Left renal cortex interstitium (tissue), 4 donors: ENCODE measurements around the gene RRAD. TPM values are rescaled to one million over a fixed set of nuclear protein-coding genes. Genes with fewer than 3 reads are reported as not detected.
"Not testable (repeated sequence)": the region's sequence is repeated elsewhere in the genome, so short reads cannot be mapped to it uniquely, and the experiment has no call there.

ENCODE experiments used
- DNase-seq, 4 donors: peaks; one replicate each; pipeline ENCODE4 v3.0.0-alpha.2; 2013; ENCODE audit warnings: low read depth in 4 of 4, low spot score in 2 of 4, missing footprints in 1 of 4
- polyA plus RNA-seq, 4 donors: library from polyadenylated mRNA; unstranded; fragments of 120-200 nt; gene quantifications; one replicate each; pipeline ENCODE4 v1.2.1, GENCODE V29; 2013; ENCODE audit not compliant: insufficient read length in 4 of 4

Gene RRAD, protein sequence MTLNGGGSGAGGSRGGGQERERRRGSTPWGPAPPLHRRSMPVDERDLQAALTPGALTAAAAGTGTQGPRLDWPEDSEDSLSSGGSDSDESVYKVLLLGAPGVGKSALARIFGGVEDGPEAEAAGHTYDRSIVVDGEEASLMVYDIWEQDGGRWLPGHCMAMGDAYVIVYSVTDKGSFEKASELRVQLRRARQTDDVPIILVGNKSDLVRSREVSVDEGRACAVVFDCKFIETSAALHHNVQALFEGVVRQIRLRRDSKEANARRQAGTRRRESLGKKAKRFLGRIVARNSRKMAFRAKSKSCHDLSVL
- 1 to 10 TPM; 2.6 to 4.1 (median 3.5) TPM for polyA plus RNA-seq

DNA sequence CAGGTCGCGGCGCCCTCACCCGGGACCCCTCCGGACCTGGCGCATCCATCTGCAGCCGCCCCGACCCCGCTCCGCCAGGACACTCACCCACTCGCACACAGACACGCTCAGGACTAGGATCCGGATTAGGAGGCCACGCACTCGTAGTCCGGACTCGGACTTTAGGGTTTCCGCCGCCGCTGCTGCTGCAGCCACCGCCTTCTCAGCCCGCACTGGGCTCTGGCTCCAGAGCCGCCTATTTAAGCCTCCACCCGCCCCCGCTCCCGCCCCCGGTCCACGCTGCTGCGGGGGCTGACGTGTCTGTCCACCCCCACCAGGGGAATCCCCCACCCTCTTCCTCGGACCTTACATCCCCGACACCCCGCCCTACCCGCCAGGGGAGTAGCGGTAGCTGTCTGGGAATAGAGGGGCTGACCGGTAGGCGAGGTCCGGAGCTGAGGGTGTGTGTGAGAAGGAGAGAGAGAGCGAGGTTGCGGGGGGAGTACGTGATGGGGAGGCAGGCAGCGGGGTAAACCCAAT, at the start of gene RRAD:
Gene RRAD, minus strand, starts transcription at position 214 of the 519 bp plus-strand sequence. CDS start 356 bp downstream, outside the sequence.
- DNase-seq, result no peak

DNA sequence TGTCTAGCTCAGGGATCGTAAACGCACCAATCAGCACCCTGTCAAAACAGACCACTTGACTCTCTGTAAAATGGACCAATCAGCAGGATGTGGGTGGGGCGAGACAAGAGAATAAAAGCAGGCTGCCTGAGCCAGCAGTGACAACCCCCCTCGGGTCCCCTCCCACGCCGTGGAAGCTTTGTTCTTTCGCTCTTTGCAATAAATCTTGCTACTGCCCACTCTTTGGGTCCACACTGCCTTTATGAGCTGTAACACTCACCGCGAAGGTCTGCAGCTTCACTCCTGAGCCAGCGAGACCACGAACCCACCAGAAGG, 49.6 kb upstream of the RRAD start:
- DNase-seq, result not testable (repeated sequence)

DNA sequence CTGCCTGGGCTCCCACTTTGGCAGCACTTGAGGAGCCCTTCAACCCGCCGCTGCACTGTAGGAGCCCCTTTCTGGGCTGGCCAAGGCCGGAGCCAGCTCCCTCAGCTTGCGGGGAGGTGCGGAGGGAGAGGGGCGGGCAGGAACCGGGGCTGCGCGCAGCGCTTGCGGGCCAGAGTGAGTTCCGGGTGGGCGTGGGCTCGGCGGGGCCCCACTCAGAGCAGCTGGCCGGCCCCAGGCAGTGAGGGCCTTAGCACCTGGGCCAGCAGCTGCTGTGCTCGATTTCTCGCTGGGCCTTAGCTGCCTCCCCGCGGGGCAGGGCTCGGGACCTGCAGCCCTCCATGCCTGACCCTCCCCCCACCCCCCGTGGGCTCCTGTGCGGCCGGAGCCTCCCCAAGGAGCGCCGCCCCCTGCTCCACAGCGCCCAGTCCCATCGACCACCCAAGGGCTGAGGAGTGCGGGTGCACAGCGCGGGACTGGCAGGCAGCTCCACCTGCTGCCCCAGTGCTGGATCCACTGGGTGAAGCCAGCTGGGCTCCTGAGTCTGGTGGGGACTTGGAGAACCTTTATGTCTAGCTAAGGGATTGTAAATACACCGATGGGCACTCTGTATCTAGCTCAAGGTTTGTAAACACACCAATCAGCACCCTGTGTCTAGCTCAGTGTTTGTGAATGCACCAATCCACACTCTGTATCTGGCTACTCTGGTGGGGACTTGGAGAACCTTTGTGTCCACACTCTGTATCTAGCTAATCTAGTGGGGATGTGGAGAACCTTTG, 49.0 kb upstream of the RRAD start:
- DNase-seq, result not testable (repeated sequence)

DNA sequence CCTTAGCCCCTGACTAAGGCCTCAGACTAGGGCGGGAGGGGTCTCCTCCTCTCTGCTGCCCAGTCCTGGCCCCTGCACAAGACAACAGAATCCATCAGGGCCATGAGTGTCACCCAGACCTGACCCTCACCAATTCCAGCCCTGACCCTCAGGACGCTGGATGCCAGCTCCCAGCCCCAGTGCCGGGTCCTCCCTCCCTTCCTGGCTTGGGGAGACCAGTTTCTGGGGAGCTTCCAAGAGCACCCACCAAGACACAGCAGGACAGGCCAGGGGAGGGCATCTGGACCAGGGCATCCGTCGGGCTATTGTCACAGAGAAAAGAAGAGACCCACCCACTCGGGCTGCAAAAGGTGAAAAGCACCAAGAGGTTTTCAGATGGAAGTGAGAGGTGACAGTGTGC, 48.4 kb upstream of the RRAD start:
- DNase-seq, result no peak

DNA sequence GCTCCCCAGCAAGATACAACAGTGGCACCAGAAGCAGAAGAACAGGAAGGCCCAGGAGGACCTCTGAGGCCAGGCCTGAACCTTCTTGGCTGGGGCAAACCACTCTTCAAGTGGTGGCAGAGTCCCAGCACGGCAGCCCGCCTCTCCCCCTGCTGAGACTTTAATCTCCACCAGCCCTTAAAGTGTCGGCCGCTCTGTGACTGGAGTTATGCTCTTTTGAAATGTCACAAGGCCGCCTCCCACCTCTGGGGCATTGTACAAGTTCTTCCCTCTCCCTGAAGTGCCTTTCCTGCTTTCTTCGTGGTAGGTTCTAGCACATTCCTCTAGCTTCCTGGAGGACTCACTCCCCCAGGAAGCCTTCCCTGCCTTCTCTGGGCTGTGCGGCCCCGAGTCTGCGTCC, 47.6 kb upstream of the RRAD start:
- DNase-seq, result no peak

DNA sequence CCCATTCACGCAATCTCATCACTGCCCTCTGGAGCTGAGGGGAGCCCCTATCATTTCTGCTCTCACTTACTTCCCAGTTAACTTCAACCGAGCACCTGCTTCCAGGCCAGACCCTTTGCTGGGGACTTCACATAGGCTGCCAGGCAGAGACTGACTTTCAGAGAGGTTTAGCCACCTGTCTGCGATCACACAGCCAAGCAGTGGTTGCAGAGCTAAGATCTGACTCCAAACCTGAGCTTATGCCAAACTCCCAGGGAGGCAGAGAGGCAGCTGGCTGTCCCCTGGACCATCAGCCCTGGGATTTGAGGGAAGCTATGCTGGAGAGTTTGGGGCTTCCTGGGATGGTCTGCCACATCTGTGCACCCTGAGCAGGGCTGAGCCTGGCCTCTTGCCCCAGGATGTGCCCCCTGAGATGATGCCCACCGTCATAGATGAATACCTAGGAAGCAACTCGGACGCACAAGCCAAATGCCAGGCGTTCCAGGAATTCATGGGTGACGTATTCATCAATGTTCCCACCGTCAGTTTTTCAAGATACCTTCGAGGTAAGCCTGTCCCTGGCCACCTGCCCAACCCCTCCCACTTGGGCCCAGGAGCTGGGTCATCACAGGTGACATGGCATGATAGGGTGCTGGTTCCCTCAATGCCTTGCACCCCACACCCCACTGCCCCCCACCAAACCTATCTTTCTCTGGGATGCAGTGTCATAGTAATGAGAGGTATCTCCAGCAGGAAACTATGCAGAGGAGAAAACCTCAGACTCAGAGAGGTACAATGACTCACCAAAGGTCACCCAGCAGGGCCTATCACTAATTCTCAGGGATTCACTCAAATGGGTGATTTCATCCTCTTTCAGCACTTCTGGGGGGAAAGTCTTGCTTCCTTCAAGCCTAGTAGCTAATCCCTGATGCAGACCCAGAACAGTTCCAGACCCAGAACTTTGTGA, 45.7 kb upstream of the RRAD start:
- DNase-seq, result no peak

DNA sequence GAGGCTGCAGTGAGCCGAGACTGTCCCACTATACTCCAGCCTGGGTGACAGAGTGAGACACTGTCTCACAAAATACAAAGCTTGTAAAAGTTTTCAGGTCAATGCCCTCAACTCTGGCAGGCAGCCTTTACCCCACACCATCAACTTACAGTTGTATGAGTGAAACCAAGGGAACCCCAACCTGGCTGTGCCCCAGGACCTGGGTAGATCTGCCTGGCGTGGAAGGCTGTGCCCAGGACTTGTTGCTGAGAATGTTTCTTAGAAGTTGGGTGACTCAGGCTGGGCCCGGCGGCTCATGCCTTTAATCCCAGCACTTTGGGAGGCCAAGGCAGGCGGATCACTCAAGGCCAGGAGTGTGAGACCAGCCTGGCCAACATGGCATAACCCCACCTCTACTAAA, 43.5 kb upstream of the RRAD start:
- no peak for DNase-seq

DNA sequence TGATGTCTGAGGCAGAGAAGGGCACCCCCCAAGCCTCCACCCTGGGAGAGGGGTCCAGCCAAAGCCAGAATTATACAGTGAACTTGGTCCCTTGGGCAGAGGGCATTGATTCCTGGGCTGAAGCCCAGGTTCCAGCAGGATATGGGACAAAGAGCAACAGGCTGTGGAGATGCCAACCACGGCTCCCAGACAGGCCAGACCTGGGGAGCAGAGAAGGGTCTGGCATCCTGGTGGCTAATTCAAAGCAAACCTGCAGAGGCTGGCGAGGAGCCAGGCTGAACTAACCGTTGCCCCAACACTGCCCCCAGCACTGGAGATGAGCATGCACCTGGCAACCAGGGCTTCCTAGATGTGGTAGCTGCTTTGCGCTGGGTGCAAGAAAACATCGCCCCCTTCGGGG, 38.7 kb upstream of the RRAD start:
- no peak for DNase-seq

- DNase-seq, result no peak
Measured at GRCh38 chr16:66961914-66962313, 36.6 kb upstream of the RRAD start.

DNA sequence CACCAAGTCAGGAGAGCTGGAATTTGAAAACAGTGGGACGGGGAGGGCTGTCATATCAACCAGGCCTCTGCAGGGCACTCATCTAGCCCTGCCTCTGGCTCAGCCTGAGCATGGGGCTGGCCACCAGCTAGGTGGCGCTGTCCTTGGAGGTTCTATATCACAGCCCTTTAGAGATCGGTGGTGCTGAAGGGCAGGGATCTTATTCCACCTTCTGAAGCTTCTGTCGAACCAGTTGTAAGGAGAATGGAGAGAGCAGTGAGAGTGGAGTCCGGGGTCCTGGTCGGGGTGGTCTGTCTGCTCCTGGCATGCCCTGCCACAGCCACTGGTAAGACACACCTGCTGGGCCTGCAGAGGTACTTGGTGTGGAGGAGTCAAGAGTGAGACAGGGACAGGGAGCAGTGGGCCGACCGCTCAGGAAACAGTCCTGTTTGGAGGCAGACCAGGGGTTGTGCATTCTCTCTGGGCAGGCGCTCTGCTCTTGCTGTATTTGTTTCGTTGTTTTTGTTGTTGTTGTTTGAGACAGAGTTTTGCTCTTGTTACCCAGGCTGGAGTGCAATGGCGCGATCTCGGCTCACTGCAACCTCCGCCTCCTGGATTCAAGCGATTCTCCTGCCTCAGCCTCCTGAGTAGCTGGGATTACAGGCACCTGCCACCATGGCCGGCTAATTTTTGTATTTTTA, 35.9 kb upstream of the RRAD start, which contains the start of gene CES3:
Gene CES3, plus strand, starts transcription at position 202 of the 680 bp plus-strand sequence. Its CDS starts 42 bp downstream, at position 244.
- no peak for DNase-seq

DNA sequence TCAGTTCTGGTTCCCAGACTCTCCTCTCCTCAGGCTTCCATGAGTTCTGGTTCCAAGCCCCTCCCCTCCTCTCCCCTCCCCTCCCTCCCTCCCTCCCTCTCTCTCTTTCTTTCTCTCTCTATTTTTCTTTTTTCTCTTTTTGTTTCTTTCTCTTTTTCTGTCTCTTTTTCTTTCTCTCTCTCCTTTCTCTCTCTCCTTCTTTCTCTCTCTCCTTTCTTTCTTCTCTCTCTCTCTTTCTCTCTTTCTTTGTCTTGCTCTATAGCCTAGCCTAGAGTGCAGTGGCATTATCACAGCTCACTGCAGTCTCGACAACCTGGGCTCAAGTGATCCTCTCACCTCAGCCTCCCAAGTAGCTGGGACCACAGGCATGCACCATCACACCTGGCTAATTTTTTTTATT, 34.9 kb upstream of the RRAD start:
- no peak for DNase-seq

GRCh38 chr16:66959704-66960161, 34.4 kb upstream of the RRAD start:
- DNase-seq, result no peak

GRCh38 chr16:66958857-66959703, 33.7 kb upstream of the RRAD start:
- no peak for DNase-seq

- DNase-seq, result not testable (repeated sequence)
Measured at GRCh38 chr16:66956154-66956457, 30.8 kb upstream of the RRAD start.

- DNase-seq, result not testable (repeated sequence)
Measured at GRCh38 chr16:66955363-66956153, 30.2 kb upstream of the RRAD start.

DNA sequence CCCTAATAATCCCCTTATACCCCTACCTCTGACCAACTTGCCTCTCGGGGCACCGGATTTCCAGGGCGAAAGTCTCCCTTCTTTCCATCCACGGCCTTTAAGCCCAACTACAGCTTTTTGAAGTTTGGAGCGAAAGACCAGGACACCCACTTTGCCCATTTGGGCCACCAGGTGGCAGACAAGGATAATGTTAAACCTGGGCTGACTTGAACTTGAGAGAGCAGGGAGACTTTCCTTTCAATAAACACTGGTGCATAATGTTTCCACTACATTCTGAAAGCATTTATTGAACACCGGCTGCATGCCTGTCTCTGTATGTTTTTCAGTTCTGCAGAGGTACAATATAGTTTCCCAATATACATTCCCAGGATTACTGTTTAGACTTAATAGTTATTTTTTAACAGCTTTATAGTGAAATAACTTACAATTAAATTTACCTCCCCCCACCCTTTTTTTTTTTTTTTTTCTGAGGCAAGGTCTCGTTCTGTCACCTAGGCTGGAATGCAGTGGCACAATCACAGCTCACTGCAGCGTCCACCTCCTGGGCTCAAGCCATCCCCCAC, 28.8 kb upstream of the RRAD start:
- DNase-seq, result peak in 1 of 4 donors; percentile 79

GRCh38 chr16:66953462-66954096, 28.2 kb upstream of the RRAD start:
- no peak for DNase-seq
